ENCODE data around the gene L1TD1.
"Not testable (repeated sequence)": the region's sequence is repeated elsewhere in the genome, so short reads cannot be mapped to it uniquely, and the experiment has no call there.

L1TD1 gene

DNA sequence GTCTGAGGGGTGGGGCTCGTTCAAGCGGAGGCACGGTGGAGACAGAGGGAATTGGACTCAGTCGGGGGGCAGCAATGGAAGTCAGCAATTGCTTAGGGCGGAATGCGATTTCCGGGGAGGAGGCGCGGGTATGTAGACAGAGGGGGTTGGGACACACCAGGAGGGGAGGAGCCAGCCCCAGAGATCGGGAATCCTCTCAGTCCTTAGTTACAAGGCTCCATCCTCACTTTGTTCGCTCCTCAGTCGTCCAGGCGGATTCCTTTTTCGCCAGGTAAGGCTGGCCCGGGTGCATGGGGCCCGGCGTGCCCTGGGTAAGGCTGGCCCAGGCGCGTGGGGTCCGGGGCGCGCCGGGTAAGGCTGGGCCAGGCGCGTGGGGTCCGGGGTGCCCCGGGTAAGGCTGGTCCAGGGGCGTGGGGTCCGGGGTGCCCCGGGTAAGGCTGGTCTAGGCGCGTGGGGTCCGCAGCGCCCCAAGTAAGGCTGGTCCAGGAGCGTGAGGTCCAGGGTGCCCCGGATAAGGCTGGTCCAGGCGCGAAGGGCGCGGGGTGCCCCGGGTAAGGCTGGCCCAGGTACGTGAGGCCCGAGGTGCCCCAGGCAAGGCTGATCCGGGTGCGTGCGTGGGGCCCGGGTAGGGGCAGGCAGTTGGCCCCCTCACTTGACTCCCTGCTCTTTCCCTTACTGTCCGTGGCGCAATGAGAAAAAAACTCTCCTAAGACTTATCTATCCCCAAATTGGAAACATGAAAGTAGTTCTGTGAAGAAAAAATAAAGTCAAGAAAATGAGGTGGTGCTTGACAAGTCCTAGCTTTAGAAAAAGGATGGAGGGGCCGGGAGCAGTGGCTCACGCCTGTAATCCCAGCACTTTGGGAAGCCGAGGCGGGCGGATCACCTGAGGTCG is at the start of gene L1TD1:
TSS of gene L1TD1 (plus strand) at position 199 of the 894 bp plus-strand sequence. CDS start 11,780 bp downstream, outside the sequence.
- DNase-seq = no peak

GRCh38 chr1:62159940-62160348 is 34.7 kb upstream of the L1TD1 start:
- no peak for DNase-seq

GRCh38 chr1:62161711-62162110 is 32.9 kb upstream of the L1TD1 start:
- DNase-seq = no peak

DNA sequence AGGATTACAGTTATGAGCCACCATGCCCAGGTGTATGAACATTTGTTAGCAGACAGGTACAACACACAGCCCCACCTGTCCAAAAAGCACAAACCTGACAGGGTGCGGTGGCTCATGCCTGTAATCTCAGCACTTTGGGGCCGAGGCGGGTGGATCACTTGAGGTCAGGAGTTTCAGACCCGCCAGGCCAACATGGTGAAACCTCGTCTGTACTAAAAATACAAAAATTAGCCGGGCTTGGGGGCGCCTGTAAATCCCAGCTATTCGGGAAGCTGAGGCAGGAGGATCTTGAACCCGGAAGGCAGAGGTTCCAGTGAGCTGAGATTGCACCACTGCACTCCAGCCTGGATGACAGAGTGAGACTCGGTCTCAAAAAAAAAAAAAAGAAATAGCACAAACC is 24.3 kb upstream of the L1TD1 start:
- DNase-seq = not testable (repeated sequence)

- peak; percentile 22 to 41 for DNase-seq
These were observed 19.0 kb upstream of the L1TD1 start for GRCh38 chr1:62175568-62176179.

GRCh38 chr1:62176597-62177312 is 17.9 kb upstream of the L1TD1 start:
- no peak for DNase-seq

DNA sequence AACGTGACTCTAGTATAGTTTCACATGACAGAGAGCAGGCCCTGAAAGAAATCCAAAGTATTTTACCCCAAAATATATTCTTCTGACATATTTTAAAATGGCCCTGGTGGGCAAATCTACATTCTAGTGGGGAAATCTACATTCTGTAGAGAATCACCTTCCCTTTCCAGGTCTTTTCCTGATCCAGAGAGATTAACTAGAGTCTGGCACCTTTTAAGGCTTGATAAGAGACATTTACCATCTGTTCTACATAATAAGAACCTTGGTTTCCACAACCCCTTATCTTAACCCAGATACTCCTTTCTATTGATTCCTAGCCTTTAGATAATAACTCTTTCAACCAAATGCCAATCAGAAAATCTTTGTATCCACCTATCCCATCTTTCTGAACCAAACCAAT is 17.0 kb upstream of the L1TD1 start:
- DNase-seq = no peak

- no peak for DNase-seq
These were observed 16.3 kb upstream of the L1TD1 start for GRCh38 chr1:62178372-62178771.

DNA sequence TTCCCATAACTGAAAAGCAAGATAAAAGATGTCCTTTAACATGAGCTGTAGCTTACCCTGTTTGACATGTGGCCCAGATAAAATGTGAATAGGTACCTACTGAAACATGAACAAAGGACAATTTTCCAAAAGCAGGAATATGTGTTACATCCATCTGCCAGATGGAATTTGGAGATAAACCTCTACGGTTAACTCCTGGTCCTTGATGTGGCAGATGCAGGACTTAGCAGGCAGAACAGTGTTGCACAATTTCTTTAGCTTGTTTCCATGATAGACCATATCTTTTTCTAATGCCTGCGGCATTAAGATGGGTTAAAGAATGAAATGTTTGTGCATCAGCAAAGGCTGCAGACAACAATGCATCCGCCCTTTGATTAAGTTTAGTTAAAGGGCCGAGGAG is 14.6 kb upstream of the L1TD1 start:
- DNase-seq = not testable (repeated sequence)

- DNase-seq = no peak
These were observed 14.0 kb upstream of the L1TD1 start for GRCh38 chr1:62180639-62181038.

DNA sequence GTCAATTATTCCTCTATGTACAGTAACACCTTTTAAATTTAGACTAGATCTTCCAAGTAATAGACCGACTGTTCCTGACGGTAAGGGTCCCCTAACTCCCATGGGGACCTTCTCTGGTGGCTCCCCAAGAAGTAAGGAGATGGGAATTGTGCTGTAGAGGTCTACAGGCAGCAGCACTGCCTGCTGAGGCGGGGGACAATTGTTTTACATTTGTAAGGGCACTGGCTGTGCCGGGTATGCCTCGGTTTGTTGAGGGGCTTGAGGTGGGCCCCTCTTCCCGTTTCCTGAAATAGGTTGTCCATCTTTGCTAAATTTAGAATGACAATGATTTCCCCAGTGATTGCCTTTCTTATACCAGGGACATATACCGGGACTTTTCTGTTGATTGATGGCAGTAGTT is 13.1 kb upstream of the L1TD1 start:
- no peak for DNase-seq

- not testable (repeated sequence) for DNase-seq
These were observed 12.5 kb upstream of the L1TD1 start for GRCh38 chr1:62182157-62182556.

GRCh38 chr1:62183164-62184020 is 11.3 kb upstream of the L1TD1 start:
- DNase-seq = not testable (repeated sequence)

GRCh38 chr1:62184336-62184735 is 10.3 kb upstream of the L1TD1 start:
- DNase-seq = no peak

- DNase-seq = not testable (repeated sequence)
These were observed 9.4 kb upstream of the L1TD1 start for GRCh38 chr1:62185233-62185632.

GRCh38 chr1:62185677-62186076 is 9.0 kb upstream of the L1TD1 start:
- DNase-seq = no peak

- no peak for DNase-seq
These were observed 7.1 kb upstream of the L1TD1 start for GRCh38 chr1:62187548-62187947.

- no peak for DNase-seq
These were observed 6.5 kb upstream of the L1TD1 start for GRCh38 chr1:62188111-62188510.

DNA sequence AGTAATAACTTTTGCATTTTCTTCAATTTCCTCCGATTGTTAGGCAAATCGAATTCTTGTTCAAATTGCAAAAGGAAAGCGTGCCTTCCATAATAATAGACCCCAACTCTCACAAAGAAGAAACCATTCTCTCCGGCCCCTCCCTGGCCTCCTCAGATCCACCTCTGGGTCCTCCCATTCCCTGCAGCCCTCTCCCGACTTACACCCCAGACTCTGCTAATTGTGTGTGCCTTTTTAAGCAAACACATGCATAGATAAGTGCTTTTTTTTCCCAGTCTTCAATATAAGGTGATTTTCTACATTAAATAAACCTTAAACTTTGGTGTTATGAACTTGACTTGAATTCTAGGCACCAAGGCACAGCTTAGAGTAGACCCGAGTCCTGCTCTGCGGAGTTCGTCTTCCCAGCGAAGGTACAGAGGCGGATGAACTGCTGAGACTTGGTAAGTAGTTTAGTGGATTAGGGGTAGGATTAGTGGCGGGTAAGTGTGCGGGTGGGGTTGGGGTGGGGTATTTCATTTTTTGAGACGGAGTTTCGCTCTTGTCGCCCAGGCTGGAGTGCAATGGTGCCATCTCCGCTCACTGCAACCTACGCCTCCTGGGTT is 1.5 kb downstream of the L1TD1 start:
- DNase-seq = no peak

DNA sequence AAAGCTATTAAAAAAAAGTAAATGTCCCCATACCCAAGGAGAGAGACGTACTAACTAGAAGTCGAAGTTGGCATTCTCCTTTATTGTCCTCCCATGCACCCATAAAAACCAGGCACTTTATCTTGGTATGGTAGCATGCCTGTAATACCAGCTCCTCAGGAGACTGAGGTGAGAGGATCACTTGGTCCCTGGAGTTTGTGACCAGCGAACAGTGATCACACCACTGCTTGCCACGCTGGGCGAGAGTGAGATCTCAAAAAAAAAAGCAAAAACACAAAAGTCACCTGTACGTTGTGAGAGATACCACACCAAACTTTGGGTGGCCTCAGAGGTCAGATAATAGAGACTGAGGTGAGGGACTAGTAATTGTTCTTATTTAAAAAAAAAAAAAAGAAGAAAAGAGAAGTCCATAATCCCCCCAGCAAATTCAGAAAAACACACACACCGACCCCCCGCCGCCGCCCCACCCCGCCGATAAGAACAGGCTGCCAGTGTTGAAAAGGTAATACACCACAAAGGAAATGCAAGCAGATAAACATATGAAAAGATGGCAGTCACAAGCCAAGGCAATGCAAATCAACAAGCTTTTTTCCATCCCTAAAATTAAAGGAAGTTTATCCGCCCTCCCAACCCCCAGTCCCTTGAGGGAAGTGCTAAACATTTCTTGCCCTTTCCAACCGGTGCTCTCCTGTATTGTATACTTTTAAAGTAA is 3.6 kb downstream of the L1TD1 start:
- DNase-seq = no peak

- no peak for DNase-seq
These were observed 4.1 kb downstream of the L1TD1 start for GRCh38 chr1:62198781-62199125.

DNA sequence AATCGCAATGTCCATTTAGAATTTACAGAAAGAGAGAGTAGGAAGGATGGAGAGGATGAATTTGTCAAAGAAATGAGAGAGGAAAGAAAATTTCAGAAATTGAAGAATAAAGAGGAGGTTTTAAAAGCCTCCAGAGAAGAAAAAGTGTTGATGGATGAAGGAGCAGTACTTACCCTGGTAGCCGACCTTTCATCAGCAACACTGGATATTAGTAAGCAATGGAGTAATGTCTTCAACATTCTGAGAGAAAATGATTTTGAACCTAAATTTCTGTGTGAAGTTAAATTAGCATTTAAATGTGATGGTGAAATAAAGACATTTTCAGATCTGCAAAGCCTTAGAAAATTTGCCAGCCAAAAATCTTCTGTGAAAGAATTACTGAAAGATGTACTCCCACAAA is 12.5 kb downstream of the L1TD1 start:
- DNase-seq = no peak
